OCI-LY7 (cell line): ENCODE data around the gene CERS1.

Experiments
- EZH2phosphoT487 ChIP-seq: fragments of 200-600 bp; sonication (generic); IDR thresholded peaks from 2 replicates; pipeline ENCODE4 v1.6.1; 2018; ENCODE audit warnings: low read depth, borderline replicate concordance, mild to moderate bottlenecking, mixed run types, antibody characterized with exemption, low read length, moderate library complexity, mixed read lengths
- TF ChIP-seq, protein P1 (sequence below): fragments of 200-600 bp; sonication (generic); conservative IDR thresholded peaks from 2 replicates; pipeline ENCODE4 v1.5.1; 2014; ENCODE audit warnings: mild to moderate bottlenecking, antibody characterized with exemption, low read length, moderate library complexity, mixed read lengths

DNA sequence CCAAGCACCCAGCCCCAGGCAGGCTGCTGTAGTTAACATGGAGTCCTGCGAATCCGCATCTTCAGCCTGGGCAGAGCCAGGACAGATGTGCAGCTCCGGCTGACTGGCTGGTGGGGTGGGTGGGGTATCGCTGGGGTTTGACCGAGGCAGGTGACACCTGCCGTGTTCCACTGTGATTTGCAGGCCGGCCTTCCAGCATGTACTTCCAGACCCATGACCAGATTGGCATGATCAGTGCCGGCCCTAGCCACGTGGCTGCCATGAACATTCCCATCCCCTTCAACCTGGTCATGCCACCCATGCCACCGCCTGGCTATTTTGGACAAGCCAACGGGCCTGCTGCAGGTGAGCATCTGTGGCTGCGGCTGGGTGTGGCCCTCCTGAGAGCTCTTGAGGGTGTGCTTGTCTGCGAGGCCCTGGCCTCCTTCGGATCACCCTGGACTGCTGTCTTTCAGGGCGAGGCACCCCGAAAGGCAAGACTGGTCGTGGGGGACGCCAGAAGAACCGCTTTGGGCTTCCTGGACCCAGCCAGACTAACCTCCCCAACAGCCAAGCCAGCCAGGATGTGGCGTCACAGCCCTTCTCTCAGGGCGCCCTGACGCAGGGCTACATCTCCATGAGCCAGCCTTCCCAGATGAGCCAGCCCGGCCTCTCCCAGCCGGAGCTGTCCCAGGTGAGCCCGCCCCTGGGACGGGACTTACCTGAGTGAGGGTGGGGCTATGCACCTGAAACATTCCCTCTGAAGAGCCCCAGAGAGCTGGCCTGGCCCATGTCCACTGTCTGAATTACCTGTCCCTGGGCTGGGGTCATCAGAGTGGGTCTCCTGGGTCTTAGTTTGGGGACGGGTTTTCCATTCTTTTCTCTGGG lies 30.6 kb downstream of the CERS1 start:
- TF ChIP-seq EZH2phosphoT487 = no peak
- TF ChIP-seq, protein P1, sequence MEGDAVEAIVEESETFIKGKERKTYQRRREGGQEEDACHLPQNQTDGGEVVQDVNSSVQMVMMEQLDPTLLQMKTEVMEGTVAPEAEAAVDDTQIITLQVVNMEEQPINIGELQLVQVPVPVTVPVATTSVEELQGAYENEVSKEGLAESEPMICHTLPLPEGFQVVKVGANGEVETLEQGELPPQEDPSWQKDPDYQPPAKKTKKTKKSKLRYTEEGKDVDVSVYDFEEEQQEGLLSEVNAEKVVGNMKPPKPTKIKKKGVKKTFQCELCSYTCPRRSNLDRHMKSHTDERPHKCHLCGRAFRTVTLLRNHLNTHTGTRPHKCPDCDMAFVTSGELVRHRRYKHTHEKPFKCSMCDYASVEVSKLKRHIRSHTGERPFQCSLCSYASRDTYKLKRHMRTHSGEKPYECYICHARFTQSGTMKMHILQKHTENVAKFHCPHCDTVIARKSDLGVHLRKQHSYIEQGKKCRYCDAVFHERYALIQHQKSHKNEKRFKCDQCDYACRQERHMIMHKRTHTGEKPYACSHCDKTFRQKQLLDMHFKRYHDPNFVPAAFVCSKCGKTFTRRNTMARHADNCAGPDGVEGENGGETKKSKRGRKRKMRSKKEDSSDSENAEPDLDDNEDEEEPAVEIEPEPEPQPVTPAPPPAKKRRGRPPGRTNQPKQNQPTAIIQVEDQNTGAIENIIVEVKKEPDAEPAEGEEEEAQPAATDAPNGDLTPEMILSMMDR = no peak
